DMS153 treated with DMSO at 0.1 percent for 48 hours (cell line): ENCODE results near the gene PDHX.
"Not testable (repeated sequence)": the region's sequence is repeated elsewhere in the genome, so short reads cannot be mapped to it uniquely, and the experiment has no call there.

ENCODE experiments used
- DNase-seq: peaks from one replicate; lab custom pipeline; 2025; ENCODE audit not compliant: unreplicated experiment; lab: John Stamatoyannopoulos, UW

PDHX gene

DNA sequence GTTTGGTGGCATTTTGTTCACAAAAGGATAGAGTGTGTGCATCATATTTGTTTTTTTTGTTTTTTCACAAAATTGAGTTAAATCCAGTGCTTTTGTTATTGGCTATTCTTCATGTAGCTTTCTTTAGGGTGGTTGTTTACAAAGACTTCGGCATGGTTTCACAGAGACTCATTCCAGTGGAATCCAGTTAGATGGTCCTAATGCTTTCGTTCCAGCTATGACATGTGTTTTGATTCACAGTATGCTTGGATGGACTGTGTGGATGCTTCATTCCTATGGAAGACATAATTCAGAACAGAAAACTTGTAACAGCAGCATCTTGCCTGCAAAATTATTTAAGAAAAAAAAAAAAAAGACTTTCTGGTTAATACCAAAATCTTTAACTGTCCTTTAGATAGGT, 97.9 kb downstream of the PDHX start:
- DNase-seq, result no peak

DNA sequence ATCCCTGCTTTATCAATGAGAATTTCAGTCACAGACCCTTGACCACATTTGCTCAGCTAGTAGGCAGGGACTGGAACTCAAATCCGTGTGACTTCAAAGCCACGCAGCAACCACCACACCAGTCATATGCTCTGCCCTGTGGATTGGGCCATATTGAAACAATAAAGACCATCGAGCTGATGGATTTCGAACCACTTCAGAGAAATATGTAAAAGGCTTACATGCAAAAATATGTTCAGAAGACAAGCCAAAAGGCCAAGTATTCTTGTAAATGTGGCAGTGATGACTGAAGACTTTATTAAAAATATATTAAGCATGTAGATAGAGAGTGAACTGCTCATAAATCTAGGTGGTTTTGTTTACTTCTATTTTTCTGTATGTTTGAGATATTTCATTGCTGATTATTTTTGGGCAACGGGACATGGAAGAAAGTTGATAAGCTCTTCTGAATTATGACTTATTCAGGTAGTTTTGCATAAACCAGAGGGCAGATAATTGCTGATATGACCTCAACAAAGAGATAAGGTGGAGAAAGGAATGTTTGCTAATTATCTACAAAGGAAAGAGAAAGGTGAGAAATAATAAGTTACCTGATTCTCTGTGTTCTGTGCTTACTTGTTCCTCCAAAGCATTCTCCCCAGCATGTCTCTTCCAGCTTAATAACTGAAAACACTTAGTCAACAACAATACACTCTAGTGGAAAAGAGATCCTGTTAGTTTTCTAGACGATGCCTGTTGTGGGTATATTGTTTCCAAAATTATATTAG, 99.4 kb downstream of the PDHX start:
- DNase-seq, result no peak

DNA sequence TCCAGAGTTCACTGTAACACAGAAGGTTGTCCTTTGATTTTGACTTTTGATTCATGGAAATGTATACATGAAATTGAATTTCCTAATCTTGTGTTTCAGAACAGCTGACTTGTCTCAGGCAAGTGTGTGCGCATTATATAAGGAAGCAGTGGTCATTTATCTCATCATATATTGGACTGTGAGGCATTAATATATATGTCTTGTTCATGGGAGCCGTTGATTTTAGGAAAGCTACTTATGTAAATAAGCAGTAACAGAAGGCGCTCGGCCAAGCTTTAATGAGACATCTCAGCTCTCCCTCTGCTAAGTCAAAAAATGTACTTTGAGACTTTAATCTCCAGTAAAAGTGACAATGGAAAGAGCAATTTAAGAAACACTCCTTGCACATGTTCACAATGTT, 100.5 kb downstream of the PDHX start:
- no peak for DNase-seq

DNA sequence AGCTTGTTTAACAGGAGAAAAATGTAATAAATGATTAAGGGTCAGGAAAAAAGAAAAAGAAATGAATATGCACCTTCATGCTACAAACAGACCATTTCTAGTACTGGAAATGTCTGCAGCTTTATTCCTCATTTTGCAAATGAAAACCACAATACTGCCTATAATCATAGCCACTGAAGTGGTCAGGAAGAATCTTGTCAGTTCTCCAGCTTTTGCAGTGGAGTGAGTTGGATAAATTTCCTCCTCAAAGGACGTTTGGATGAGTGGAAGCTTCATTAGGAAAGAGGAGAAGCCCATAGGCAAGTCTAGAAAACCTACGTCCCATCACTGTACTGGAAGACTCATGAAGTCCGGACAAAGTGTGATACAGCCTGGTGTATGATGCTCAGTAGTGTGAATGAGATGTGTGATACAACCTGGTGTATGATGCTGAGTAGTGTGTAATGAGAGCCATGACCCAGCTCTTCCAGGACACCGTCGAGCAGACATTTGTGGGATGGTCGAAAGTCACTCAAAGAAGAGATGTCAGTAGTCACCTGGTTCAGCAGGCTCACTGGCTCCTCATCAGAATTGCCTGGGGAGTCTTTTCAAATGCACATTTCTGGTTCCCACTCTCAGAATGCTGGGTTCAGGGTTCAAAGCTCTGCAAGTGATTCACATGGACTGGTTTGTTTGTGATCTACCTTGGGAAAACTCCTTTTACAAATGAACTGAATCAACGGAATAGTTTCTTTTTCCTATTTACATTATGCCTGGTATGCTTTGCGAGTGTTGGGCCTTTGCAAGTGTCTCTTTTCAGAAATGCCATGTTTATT, 101.3 kb downstream of the PDHX start:
- DNase-seq, result no peak

DNA sequence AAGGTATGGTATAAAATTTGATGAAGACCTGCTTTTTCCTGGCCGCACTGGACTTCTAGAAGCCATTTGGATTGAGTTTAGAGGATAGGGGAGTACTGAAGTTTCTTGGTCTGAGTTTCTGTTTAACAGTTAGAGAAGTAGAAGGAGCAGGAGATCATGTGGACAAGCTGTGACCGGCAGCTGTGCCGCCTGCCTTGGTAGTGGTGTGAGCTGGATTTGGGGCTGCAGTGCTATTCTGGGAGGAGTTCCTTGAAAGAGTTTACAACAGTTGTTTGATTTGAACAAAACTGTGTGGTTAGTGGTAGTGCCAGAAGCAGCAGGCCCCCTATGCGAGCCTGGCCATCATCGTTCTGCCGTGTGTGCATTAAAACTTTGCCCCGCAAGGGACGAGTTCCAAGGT, 105.2 kb downstream of the PDHX start:
- no peak for DNase-seq

DNA sequence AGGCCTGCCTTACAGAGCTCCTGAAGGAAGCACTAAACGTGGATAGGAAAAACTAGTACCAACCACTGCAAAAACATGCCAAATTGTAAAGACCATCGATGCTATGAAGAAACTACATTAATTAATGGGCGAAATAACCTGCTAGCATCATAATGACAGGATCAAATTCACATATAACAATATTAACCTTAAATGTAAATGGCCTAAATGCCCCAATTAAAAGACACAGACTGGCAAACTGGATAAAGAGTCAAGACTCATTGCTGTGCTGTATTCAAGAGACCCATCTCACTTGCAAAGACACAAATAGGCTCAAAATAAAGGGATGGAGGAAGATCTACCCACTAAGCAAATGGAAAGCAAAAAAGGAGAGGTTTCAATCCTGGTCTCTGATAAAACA, 107.5 kb downstream of the PDHX start:
- not testable (repeated sequence) for DNase-seq

DNA sequence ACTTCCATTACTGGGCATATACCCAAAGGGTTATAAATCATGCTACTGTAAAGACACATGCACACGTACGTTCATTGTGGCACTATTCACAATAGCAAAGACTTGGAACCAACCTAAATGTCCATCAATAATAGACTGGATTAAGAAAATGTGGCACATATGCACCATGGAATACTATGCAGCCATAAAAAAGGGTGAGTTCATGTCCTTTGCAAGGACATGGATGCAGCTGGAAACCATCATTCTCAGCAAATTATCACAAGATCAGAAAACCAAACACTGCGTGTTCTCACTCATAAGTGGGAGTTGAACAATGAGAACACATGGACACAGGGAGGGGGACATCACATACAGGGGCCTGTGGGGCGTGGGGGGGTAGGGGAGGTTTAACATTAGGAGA, 111.6 kb downstream of the PDHX start:
- not testable (repeated sequence) for DNase-seq

DNA sequence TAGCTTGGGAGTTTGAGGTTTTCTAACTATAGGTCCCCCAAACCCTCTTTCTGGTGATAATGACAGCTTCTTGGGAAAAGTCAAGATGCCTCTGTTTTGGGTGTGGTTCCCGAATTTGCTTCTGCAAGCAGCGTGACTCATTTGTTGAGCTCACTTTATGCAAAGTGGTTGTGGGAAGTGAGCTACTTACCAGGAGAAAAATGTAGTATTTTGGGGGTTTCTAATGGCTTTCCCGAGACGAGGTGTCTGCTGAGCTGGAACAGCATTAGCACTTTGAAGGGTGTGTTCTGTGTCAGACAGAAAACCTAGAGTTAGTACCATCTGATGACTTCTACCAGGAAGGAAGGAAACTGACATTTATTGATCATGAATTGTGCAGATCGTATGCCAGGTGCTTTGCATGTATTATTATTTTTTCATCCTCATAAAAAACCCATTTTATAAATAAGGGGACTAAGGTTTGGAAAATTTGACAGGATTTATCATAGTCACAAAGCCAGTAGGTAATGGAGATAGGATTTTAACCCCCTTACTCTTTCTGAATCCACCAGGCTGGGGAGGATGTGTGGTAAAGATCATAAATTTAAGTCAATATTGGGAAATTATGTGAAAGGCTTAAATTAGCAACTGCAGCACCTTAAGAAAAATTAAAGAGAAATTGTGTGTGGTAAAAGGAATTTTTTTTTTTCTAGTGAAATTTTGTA, 113.7 kb downstream of the PDHX start:
- DNase-seq, result no peak

DNA sequence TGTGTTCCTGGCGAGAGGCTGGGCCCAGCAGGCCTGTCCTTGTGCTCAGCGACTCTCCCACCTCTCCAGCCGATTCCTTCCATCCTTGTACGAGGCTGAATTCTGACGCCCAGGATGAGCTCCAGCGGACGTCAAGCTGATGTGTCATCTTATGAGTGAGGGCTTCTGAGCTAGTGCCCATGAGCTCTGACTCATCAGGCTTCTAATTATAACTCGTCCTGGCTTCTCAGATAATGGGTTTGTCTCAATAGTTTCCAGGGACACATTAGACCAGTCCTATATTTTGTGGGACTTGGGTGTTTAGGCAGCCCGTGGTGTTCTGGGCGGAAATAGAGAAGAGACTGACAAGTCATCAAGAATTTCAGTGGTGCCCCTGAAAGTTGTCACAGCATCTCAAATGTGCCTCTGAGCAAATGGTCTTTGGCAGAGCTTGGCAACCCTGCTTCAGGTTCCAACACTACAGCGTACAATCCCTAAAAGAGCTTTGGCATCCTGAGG, 114.3 kb downstream of the PDHX start:
- no peak for DNase-seq

DNA sequence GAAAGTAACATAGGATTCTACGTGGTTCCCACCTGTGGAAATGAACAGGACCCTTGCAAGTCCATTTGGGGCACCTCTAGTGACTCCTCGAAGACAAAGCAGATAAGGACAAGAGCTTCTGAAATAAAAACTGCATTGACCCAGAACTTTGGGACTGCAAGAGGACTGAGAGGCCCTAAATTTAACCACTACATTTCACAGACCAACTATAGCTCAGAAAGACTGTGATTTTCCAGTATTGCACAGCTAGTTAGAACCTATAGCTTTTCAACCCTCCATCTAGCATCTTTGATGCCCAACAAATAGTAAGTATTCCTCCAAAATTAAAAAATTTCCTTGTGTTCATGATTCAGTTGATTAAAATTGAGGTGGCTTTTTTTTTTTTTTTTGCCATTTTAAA, 114.9 kb downstream of the PDHX start:
- no peak for DNase-seq

DNA sequence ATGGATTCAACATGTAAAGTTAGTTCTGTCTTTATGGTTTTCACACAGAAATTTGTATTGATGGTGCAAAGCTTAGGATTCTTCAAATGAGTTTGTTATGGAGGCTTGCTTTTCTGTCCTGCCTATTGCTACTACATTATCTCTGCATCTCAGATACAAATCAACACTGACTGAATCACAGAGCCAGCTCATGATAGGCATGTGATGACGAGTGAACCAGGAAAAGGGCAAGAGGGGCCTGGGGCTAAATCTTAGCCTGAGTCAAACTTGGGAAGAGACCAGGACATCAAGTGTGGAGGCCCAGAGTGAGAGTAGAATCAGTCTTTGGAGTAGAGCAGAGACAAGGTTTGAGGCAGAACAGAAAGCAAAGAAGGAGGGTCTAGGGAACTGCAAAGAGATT, 115.4 kb downstream of the PDHX start:
- no peak for DNase-seq

DNA sequence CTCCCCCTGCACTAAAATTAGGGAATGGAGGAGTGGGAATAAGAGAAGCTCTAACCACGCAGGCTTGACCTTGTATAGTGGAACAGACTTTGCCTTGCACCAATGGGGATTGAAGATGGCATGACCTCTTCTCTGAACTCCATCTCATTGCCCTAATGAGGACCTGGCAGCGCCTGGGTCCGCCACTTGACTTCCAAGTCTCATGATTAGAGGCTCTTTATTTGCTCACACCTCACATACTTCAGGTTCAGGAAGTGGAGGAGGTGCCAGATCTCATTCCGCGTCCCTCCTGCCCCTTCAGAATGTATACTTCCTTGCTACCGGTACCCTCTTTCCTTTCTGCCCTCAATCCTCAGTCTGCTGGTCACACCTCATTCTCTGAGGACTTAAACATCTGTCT, 116.6 kb downstream of the PDHX start:
- no peak for DNase-seq

DNA sequence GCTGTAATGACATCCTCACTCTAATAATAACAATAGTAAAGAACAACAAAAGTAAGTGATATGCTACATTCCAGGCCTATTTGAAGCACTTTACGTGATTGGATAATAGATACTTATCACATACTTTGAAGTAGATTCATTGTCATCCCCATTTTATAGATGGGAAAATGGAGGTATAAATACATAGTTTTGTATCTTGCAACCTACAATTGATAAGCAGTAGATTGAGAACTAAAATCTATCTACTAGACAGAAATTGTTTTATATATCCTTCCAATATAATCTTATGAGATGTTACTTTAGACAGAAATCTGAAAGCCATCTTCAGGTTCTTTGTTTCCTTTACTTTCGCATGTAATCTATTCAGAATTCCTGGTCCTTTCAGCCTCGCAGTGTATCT, 118.0 kb downstream of the PDHX start:
- DNase-seq, result no peak

DNA sequence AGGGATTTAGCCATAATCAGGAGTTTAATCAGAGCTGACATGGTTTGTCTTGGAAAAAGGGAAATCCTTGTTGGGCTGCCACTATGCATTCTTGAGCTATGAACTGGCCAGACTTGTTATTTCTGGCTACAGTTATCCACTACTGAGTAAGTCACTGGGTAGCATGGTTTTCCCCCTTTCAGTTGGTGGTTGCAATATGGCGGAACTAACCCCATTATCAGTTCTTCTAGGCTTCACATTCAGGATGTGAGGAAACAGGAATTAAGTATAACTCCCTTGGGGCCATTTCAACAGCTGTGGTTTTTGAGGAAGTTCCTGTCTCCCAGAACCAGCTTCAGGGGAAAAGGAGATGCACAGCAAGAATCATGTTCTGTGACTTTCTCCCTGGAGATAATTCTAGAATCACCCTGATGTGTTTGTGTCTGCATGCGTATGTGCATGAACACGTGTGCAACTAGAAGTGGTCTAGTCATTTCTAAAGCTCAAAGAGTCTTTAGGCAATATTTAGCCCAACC, 119.5 kb downstream of the PDHX start:
- DNase-seq, result no peak

DNA sequence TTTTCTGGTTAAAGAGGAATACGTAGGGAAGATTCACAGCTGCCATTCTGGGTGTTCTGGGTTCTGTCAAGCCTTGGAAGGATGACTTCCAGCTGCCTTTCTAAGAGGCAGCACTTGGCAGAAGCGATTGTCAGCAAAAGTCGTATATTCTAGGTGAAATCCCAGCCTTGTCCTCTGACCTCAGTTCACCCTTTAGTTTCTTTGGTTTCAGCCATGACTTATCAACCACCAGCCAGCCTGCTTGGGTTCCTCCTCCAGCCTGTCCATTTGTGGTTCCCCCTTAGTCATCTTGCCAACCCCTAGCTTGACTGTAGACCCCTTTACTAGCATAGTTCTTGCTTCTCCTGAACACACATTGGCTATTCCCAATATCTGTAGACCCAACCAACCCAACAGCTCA, 120.2 kb downstream of the PDHX start:
- no peak for DNase-seq

DNA sequence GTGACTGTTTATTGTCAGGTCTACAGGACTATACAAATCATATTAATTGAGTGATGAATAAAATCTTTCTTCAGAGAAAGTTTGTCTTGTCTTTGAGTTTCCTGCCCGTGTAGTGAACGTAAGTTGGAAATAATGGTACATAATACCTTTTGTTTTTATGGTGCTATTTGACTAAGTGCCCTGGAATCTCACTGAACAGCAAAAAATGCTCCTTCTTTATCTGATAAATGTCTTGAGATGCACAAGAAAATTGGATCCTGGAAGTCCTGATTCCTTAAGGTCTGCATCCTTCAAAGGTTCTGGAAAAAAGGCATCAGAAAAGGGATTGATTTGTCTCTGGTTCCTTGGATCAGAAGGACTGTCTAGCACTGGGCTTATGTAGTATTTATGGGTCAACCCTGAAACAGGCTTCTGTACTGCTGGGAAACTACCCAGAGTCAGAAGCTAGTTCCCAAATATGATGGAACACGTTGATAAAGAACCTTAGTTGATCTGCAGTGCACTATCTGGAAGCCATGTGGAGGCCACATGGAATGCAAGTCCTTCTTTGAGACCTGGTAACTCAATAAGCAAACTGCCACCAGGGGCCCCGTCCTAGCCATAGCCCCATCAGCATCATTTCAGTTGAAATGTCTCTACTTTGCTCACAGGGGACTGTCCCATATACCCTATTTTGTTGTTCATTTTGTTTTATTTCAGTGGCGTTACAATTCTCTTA, 122.0 kb downstream of the PDHX start:
- no peak for DNase-seq

DNA sequence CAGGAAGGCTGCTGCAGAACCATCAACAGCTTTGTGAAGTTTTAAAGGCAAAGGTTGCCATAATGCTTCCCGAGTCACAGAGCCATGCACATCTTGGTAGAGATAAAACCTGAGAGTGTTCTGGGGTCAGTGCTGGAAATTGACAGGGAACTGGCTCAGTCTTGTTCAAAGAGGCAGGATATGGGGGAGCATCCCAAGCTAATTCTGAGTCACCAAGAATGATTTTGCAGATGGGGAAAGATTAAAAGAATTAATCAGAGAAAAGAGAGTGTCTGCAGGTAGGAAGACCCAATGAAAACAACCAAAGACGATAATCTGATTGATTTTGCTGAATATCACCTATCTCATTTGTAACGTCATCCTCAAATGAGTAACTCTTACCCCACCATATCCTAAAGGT, 122.7 kb downstream of the PDHX start:
- no peak for DNase-seq

DNA sequence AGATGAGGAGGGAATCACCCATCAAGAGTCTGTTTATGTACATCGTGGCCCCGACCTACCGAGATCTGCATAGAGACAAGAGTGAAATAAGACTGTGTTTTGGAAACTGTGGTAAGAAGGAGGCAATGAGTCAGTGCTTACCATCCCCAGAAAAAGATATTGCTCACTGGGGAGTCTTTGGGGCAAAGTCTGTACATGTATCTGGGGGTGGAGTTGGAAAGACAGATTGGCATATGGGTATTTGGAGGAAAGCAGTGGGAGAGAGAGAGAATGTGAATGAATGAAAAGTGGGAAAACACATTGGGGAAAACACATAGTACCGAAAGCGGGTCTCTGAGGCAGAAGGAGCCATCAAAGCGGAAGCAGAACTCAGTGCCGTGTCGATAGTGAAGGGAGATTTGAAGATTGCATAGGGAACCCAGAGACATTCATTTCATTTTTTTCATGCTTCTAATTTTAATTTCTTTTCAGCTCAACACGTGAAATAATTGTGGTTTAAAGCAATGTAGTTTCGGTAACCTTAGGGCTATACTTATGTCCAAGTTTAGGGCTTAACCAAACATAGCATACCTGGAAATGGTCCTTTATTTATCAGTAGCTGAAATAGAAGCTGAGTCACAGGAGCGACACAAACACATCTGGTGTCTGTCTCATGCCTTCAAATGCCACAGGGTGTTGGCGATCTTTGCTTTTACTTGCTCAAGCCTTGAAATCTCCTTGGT, 124.0 kb downstream of the PDHX start:
- no peak for DNase-seq

DNA sequence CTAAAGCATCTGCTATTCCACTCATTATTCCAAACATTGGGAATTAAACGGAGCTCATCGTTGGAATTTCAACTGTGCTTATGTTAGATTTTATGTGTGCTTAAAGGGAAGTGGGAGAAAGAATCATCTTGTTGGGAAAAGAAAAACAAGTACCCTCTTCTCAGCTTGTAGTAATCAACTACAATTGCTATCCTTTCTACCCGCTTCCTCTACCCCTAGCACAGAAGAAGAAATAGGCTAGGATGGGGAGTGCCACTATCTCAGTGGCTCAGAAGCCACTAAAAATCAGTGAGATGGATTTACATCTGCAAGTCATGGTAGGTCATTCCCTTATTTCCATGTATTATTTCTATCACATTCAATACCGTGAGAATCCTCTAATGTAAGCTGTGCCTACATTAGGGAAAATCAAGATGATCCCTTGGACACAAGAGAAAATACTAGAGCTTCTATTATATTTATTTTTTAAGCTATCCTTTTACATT, 124.7 kb downstream of the PDHX start:
- no peak for DNase-seq

DNA sequence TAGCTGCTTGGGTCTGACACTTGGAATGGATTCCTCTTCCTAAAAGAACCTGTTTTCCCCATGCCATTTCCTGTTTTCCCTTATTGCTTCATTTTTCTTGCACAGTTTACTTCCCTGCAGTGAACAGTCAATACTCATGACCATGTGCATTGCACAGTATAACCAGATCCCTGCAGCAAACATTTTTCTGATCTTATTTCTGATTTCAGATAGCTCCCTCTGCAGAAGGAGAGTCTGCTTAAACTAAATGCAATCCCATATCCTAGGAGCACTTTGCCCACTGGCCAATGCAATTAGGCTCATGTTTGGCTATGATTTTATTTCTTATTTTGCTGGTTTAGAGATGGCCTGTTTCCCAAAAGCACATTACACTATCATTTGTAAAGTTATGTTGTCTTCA, 125.8 kb downstream of the PDHX start:
- no peak for DNase-seq
